ENCODE data around the gene REV3L. TPM values are rescaled to one million over a fixed set of nuclear protein-coding genes. Genes with fewer than 3 reads are reported as not detected.

The REV3L gene
- total RNA-seq, 2 donors from 2014 or later: 17.4 to 19.3 TPM

DNA sequence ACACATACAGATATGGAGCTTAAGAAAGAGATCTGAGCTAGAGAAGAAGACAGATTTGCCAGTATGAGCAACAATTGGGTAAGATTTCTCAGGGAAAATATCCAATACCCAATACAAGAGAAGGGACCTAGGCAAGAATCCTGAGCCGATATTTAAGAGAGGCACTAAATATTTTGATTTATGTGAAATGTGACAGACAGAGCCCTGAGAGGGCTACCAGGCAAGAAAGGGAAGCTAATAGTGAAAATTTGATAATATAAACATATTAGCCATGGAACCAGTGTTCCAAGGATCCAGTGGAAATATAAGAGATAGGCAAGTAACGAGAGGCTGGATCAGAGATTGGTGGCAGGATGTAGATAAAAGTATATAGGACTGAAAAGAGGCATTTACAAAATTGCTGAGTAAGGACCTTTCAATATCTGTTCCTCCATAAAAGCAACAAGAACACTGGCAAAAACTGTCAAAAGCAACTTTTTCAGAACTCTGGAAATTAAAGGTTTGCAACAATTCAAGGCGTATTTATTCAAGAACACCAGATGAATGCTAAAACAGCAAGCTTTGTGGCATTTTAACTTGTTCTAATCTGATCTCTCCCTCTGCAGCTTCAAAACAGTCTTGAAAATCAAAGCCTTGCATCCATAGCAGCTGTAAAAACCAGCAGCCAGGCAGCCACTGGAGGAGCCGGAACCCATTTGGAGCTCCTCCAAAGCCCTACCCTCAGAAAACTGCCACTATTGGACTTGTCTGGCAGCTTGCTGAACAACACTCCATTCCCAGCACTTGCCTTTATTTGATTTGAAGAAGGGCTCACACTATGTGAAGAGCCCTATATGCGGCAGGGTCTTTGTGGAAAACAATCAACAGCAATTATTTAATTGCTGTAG, 58.8 kb downstream of the REV3L start:
- H3K4me3 Mint-ChIP-seq: no peak overlapping the region
- no peaks in the 10 kb centered on the region for H3K27me3 Mint-ChIP-seq (ENCODE audit: low read depth)
- H3K9me3 Mint-ChIP-seq: peaks cover 4 to 7% of the 10 kb centered on the region in 2 donors
- DNase-seq (no peak), ATAC-seq (replicated peaks in 1 of 2) (no peak)
- H3K36me3 Mint-ChIP-seq (ENCODE audit: insufficient read depth in 2 of 2): peaks cover 13 to 18% of the 10 kb centered on the region in 2 donors
- peaks cover 50% of the 10 kb centered on the region for H3K4me1 Mint-ChIP-seq (ENCODE audit: low read depth)
- no peak overlapping the region for H3K27ac Mint-ChIP-seq

DNA sequence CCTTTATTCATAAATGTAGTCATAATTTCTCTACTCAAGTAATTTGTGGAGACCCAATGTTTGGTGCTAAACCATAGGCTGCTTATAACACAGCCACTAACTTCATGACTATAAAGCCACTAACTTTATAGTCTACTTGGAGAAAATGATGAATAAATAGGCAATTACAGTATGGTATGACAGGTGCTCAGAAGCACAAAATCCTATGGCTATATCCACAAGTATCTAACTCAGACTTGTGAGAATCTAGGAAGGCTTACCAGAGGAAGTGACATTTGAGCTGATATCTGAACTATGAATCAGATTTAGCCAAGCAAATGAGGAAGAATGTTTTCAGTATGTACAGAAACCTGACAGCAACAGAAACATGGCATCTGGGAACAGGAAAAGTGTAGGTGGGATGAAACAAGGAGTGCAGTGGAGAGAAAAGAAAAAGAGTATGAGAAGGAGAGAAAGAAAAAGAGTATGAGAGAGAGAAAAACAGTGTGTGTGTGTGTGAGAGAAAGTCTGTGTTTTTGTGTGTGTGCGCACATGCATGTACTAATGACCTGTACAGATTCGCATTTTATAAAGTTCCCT, 59.9 kb downstream of the REV3L start:
- Mint-ChIP-seq H3K27me3 (ENCODE audit: low read depth) (no peaks in the 10 kb centered on the region), H3K4me3 (peak overlapping the region in 1 of 2 donors; percentile 23), H3K4me1 (ENCODE audit: low read depth) (peaks cover 43% of the 10 kb centered on the region), H3K27ac (peak overlapping the region; percentile 22), H3K36me3 (ENCODE audit: insufficient read depth in 2 of 2) (peaks cover 6 to 9% of the 10 kb centered on the region in 2 donors), H3K9me3 (peaks cover 2 to 3% of the 10 kb centered on the region in 2 donors)
- no peak for DNase-seq
- peak in 1 of 2 donors; percentile 42 for ATAC-seq (replicated peaks in 1 of 2)

DNA sequence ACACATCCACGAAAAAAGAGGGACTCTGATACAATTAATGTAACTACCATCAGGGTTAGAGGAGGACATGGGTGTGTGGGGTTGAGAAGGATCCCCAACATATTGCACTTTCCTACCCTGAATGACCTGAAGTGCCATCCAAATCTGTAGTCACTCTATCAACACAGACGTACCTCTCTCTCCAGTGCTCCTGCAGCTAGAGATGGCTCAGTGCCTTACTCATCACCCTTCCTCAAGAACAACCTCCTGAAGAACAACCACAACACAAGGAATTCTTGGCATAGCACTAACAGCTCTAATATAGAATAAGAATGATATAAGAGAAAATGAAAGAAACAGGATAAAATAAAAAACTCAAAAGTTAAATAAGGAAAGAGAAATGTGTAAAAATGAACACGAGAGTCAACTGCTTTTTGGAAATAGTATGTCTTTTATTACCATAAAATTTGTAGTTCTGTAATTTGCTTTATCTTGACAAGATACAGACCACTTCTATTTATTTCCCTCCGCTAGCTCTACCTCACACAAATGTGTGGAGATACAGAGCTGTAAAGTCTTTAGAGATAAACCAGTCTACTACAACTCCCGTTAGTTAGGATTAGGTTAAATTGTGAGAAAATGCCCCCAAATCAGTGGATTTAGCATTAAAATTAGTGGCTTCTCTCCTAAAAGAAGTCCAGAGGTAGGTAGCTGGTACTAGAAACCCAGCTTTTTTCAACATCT, 63.9 kb downstream of the REV3L start:
- DNase-seq (no peak), ATAC-seq (replicated peaks in 1 of 2) (no peak)
- Mint-ChIP-seq H3K4me3 (no peak overlapping the region), H3K27me3 (ENCODE audit: low read depth) (no peaks in the 10 kb centered on the region), H3K9me3 (no peaks in the 10 kb centered on the region), H3K27ac (no peak overlapping the region), H3K36me3 (ENCODE audit: insufficient read depth in 2 of 2) (peaks cover 0 to 1% of the 10 kb centered on the region in 2 donors), H3K4me1 (ENCODE audit: low read depth) (peaks cover 20% of the 10 kb centered on the region)

DNA sequence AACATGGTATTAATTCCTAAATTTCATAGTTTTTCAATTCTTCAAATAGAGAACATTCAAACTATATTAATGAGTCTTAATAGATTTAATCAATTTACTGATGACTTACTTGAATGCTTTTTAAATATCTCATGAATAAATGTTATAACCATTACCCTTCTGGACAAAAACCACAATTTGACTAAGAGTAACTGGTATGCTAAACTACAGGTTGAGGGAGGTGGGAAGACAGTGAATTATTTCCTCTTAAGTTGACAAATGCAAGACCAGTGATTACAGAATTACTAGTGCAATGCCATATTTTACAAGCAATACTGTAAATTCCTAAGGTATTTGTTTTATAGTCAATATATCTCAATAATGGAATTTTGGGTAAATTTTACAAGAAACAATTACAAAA, 65.1 kb downstream of the REV3L start:
- Mint-ChIP-seq H3K27me3 (ENCODE audit: low read depth) (no peaks in the 10 kb centered on the region), H3K4me3 (no peak overlapping the region), H3K36me3 (ENCODE audit: insufficient read depth in 2 of 2) (no peaks in the 10 kb centered on the region), H3K4me1 (ENCODE audit: low read depth) (peaks cover 9% of the 10 kb centered on the region), H3K27ac (no peak overlapping the region), H3K9me3 (no peaks in the 10 kb centered on the region)
- no peak for DNase-seq
- no peak for ATAC-seq (replicated peaks in 1 of 2)

DNA sequence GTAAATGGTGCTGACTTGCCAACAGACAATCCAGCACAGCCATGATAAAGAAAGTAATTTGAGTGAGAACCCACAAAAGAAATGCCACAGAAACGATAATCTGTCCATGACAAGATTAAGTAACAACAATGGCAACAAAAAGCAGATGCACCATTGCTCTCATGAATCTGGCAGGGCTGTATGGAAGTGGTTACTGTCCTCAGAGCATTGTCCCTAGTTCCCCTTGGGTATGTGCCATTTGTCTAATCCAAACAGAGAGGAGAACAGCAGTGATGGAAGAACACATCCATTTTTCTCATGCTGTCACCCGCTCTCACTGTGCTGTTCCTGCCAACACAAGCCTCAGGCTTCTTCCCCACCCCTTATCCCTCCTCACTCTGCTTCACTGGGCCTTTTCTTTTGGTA, 65.8 kb downstream of the REV3L start:
- Mint-ChIP-seq H3K9me3 (no peaks in the 10 kb centered on the region), H3K27ac (no peak overlapping the region), H3K36me3 (ENCODE audit: insufficient read depth in 2 of 2) (no peaks in the 10 kb centered on the region)

DNA sequence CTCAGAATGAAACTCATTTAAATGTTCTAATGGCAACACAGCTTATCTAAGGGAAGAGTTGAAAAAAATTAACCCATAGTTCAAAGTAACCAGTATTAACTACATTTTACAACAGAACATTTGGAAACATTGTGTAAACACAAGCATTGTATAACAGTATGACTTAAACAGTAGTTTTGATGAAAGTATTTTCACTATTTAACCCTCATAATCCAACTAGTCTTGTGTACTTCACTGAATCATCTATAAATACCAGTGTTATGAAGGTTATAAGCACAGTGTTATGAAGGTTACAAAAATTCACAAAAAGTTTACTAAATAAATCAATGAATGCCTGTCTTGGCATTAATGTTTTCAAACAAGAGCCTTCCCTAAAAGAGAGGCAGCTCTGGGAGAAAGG, 66.5 kb downstream of the REV3L start:
- no peaks in the 10 kb centered on the region for H3K36me3 Mint-ChIP-seq (ENCODE audit: insufficient read depth in 2 of 2)
- no peaks in the 10 kb centered on the region for H3K27me3 Mint-ChIP-seq (ENCODE audit: low read depth)
- no peaks in the 10 kb centered on the region for H3K9me3 Mint-ChIP-seq
- no peak overlapping the region for H3K4me3 Mint-ChIP-seq
- H3K4me1 Mint-ChIP-seq (ENCODE audit: low read depth): peaks cover under 1% of the 10 kb centered on the region
- no peak for ATAC-seq (replicated peaks in 1 of 2)
- no peak for DNase-seq
- no peak overlapping the region for H3K27ac Mint-ChIP-seq

More for the DNA sequence above, 65.8 kb downstream of the REV3L start:
- no peak overlapping the region for H3K4me3 Mint-ChIP-seq
- no peak for ATAC-seq (replicated peaks in 1 of 2)
- peaks cover 7% of the 10 kb centered on the region for H3K4me1 Mint-ChIP-seq (ENCODE audit: low read depth)
- no peaks in the 10 kb centered on the region for H3K27me3 Mint-ChIP-seq (ENCODE audit: low read depth)
- no peak for DNase-seq

DNA sequence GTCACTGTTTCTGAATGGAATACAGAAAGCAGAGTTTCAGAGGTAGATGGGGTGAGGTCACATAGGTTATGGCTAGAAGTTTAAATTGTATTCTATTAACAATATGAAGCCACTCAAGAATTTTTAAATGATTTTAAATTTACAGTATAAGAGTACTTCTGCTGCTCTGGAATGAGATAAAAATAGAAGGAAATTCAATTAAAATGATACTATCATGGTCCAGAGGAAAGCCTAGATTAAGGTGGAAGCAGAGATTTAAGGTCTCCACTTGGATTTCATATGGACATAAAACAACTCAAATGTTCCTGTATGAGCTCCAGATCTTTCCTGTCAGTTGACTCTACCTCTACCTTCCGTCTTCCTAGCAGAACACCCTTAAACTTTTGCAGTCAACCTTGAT, 68.6 kb downstream of the REV3L start:
- no peak for ATAC-seq (replicated peaks in 1 of 2)

DNA sequence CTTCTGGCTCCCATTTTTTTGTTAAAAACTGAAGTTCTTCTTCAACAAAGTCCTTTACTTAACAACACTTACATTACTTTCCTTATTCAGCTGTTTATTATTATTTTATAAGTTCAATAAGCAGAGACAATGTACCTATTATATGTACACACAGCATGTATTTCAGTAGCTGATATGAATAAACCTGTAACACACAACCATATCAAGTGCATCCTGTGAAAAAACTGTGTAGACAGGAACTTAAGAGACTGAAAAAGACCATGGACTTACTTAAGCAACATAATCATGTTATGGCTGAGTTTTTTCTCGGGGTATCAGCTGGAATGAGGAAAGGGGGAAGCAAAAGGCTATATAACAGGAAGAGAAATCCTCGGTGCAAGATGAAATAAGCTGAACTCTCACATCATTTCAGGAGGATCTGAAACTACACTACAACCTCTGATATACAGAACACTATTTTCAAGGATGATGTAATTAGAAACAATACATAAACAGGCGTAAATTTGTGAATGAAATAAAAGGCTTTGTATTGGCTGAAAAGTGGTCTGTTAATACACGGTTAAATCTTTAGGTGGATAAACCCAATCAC, 70.9 kb downstream of the REV3L start:
- DNase-seq (no peak), ATAC-seq (replicated peaks in 1 of 2) (no peak)
- H3K27ac Mint-ChIP-seq: no peak overlapping the region
- H3K4me1 Mint-ChIP-seq (ENCODE audit: low read depth): peaks cover 17% of the 10 kb centered on the region
- no peak overlapping the region for H3K4me3 Mint-ChIP-seq
- H3K9me3 Mint-ChIP-seq: no peaks in the 10 kb centered on the region
- H3K36me3 Mint-ChIP-seq (ENCODE audit: insufficient read depth in 2 of 2): peaks cover 2 to 8% of the 10 kb centered on the region in 2 donors
- no peaks in the 10 kb centered on the region for H3K27me3 Mint-ChIP-seq (ENCODE audit: low read depth)

More for the DNA sequence above, 68.6 kb downstream of the REV3L start:
- Mint-ChIP-seq H3K4me3 (no peak overlapping the region), H3K9me3 (no peaks in the 10 kb centered on the region), H3K27me3 (ENCODE audit: low read depth) (no peaks in the 10 kb centered on the region), H3K27ac (no peak overlapping the region), H3K36me3 (ENCODE audit: insufficient read depth in 2 of 2) (peaks cover 2 to 3% of the 10 kb centered on the region in 2 donors), H3K4me1 (ENCODE audit: low read depth) (peaks cover 6% of the 10 kb centered on the region)
- no peak for DNase-seq

DNA sequence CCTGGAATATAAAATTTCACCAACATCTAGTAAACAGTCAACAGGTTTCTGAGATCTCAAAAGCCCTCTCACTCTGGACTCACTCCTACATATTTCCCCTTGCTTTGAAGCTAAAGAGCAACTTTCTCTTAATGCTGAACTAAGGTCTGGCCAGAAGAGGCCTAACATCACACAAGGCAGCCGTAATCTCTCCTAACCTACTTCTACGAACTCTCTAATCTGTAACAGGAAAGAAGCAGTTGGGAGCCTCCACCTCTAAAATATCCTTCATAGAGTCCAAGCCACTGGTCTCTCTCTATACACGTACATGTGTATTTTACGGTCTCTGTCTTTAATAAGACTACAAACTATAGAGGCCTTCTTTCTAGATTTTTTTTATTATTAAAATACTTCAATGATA, 72.0 kb downstream of the REV3L start:
- Mint-ChIP-seq H3K27ac (no peak overlapping the region), H3K9me3 (no peaks in the 10 kb centered on the region)

DNA sequence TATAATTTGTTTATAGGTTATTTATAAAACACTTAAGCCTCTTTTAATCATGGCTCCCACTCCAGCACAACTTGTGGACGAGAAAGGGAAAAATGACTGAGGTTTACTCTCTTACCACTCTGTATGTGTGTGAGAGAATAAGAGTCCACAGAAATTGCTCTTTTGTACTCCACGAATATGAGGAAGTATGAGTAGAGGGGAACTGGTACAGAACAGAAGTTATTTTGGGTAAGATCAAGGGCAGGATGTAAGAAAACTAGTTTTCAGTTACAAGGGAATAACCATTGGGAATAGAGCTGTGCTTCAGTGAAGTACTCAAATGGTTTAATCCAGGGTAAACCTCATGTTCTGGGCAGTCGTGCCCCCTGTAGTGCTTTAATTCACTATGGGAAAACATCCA, 72.6 kb downstream of the REV3L start:
- Mint-ChIP-seq H3K9me3 (no peaks in the 10 kb centered on the region), H3K4me1 (ENCODE audit: low read depth) (peaks cover 30% of the 10 kb centered on the region), H3K27ac (no peak overlapping the region), H3K4me3 (no peak overlapping the region), H3K36me3 (ENCODE audit: insufficient read depth in 2 of 2) (peaks cover 5 to 10% of the 10 kb centered on the region in 2 donors), H3K27me3 (ENCODE audit: low read depth) (no peaks in the 10 kb centered on the region)
- no peak for ATAC-seq (replicated peaks in 1 of 2)
- no peak for DNase-seq

More for the DNA sequence above, 72.0 kb downstream of the REV3L start:
- ATAC-seq (replicated peaks in 1 of 2) (no peak), DNase-seq (no peak)
- Mint-ChIP-seq H3K36me3 (ENCODE audit: insufficient read depth in 2 of 2) (peaks cover 5 to 10% of the 10 kb centered on the region in 2 donors), H3K27me3 (ENCODE audit: low read depth) (no peaks in the 10 kb centered on the region), H3K4me1 (ENCODE audit: low read depth) (peaks cover 28% of the 10 kb centered on the region), H3K4me3 (no peak overlapping the region)

DNA sequence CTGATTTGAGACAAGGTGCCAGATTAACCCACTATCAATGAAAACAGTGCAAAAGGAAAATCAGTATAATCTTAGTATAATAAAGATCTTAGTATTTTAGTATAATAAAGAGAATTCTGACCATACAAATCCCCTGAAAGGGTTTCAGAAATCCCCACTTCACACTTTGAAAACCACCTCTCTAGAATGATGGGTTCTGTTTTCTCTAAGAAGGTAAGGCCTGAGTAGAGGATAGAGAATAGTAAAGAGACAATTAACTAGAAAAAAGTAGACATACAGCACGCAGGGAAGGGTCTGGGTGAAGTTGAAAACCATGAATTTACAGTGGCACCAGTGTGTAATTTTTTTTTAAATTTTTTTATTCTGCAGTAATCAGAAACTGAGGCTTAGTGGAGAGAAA, 73.6 kb downstream of the REV3L start:
- Mint-ChIP-seq H3K9me3 (no peaks in the 10 kb centered on the region), H3K36me3 (ENCODE audit: insufficient read depth in 2 of 2) (peaks cover 5 to 10% of the 10 kb centered on the region in 2 donors), H3K27me3 (ENCODE audit: low read depth) (no peaks in the 10 kb centered on the region), H3K4me1 (ENCODE audit: low read depth) (peaks cover 30% of the 10 kb centered on the region), H3K4me3 (no peak overlapping the region), H3K27ac (no peak overlapping the region)
- no peak for DNase-seq
- peak in 1 of 2 donors; percentile 10 for ATAC-seq (replicated peaks in 1 of 2)

DNA sequence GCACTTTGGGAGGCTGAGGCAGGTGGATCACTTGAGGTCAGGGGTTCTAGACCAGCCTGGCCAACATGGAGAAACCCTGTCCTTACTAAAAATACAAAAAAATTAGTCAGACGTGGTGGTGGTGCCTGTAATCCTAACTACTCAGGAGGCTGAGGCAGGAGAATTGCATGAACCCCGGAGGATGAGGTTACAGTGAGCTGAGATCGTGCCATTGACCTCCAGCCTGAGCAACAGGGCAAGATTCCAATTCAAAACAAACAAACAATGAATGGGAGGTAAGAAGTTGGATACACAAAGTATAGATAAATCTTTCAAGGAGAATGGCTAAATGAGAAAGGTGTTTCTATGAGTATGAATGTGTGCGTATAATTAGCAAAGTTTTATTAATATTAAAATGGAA, 75.3 kb downstream of the REV3L start:
- Mint-ChIP-seq H3K9me3 (no peaks in the 10 kb centered on the region), H3K4me3 (no peak overlapping the region), H3K27ac (no peak overlapping the region), H3K36me3 (ENCODE audit: insufficient read depth in 2 of 2) (peaks cover 7 to 13% of the 10 kb centered on the region in 2 donors), H3K4me1 (ENCODE audit: low read depth) (peaks cover 30% of the 10 kb centered on the region), H3K27me3 (ENCODE audit: low read depth) (no peaks in the 10 kb centered on the region)
- ATAC-seq (replicated peaks in 1 of 2) (no peak), DNase-seq (no peak)
